AG09319 (cell line): ENCODE data around the gene PTPRT.

Experiments used
- DNase-seq: peaks from one replicate; pipeline ENCODE4 v3.0.0-alpha.2; 2010; ENCODE audit warnings: low read depth; ENCODE audit errors: extremely low read depth
- CTCF ChIP-seq: IDR thresholded peaks from 2 replicates; pipeline ENCODE4 v1.5.1; 2011; ENCODE audit warnings: low read depth, mild to moderate bottlenecking, inconsistent platforms, low read length, moderate library complexity

Gene PTPRT

GRCh38 chr20:42613076-42613475 lies 576.6 kb downstream of the PTPRT start:
- no peak for DNase-seq
- no peak for TF ChIP-seq CTCF

GRCh38 chr20:42611889-42612837 lies 577.5 kb downstream of the PTPRT start:
- no peak for TF ChIP-seq CTCF
- DNase-seq: no peak

- DNase-seq: no peak
- no peak for TF ChIP-seq CTCF
These were observed 578.3 kb downstream of the PTPRT start for GRCh38 chr20:42611423-42611822.

GRCh38 chr20:42610070-42610469 lies 579.6 kb downstream of the PTPRT start:
- no peak for DNase-seq

GRCh38 chr20:42609618-42610017 lies 580.1 kb downstream of the PTPRT start:
- DNase-seq: no peak
- no peak for TF ChIP-seq CTCF

More at GRCh38 chr20:42610070-42610469, 579.6 kb downstream of the PTPRT start:
- no peak for TF ChIP-seq CTCF

GRCh38 chr20:42604998-42605956 lies 584.4 kb downstream of the PTPRT start:
- no peak for DNase-seq
- TF ChIP-seq CTCF: no peak
